ENCODE measurements around the gene HOXA6. TPM values are rescaled to one million over a fixed set of nuclear protein-coding genes. Genes with fewer than 3 reads are reported as not detected.

The HOXA6 gene
- total RNA-seq, 1 experiment from 2014 or later: not detected

DNA sequence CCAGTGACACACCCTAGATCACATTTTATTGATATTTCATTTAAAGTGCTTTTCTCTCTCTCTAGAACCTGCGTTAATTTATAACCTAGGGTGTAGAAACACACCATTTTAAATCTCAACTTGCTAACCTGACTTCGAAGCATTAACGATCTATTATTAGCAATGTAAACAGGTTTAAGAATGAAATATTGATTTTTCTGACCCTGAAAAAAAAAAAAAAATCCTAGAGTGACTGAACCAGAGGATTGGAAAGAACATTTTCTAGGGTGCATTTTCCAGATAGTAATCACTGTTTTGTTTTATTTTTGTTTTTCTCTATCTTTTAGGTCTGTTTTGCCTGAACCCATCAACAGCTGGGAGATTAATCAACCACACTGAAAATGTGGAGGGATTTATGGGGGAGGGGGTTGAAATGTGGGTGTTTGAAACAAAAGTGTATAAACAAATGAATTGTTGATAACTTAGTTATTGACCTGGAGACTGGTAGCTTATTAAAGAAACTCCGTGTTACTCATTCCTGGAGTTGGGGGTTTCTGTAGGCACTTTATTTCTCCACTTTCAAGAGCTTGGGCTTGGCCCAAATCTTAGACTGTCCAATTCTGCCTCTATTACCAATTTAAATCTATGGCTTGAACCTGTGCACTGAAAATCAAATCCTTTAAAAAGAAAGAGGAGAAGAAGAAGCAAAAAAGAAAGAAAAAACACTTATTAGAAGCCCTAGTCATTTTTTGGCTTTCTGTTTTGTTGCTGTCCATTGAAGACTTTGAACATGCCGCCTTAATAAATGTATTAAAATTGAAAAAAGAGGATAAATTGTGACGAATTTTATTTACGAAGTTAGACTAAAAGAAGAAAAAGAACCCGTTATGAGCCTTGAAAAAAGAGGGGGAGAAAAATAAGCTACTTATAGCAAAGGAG, 47.9 kb downstream of the HOXA6 start:
- no peak for DNase-seq (ENCODE audit: low spot score)
- ChIA-PET POLR2A (interaction anchor here (1.8 kb wide), 1 partner anchor 16 kb away, joined by 4 read pairs; no protein-coding TSS in a partner anchor), CTCF (interaction anchor here (1.2 to 2.3 kb wide), 4 partner anchors 9 to 80 kb away, joined by 3 to 10 read pairs (median 6); partner anchors contain the start of gene HOXA5)
- no peak overlapping the region for H3K4me3 Mint-ChIP-seq
- peaks cover 53% of the 10 kb centered on the region for H3K4me1 Mint-ChIP-seq
- no peak overlapping the region for H3K27ac Mint-ChIP-seq
- peaks cover 100% of the 10 kb centered on the region for H3K27me3 Mint-ChIP-seq (ENCODE audit: low read depth)
- TF ChIP-seq IRF2 (CRISPR knock-in tag; IDR thresholded peaks at IDR 0.05; ENCODE audit: borderline replicate concordance, low read depth): no peak
- no peak for TF ChIP-seq TP53 (CRISPR knock-in tag; IDR thresholded peaks at IDR 0.05)
- H3K9me3 Mint-ChIP-seq: no peaks in the 10 kb centered on the region
- no peak for ATAC-seq
- peaks cover 6% of the 10 kb centered on the region for H3K36me3 Mint-ChIP-seq

GRCh38 chr7:27098578-27099451, 48.8 kb downstream of the HOXA6 start:
- no peak for ATAC-seq
- no peak for DNase-seq (ENCODE audit: low spot score)
- TF ChIP-seq ZNF423 (CRISPR knock-in tag; IDR thresholded peaks at IDR 0.05): no peak
- TF ChIP-seq NFYB (CRISPR knock-in tag; conservative IDR thresholded peaks at IDR 0.05; ENCODE audit: low read depth): no peak
- TF ChIP-seq ZNF281 (CRISPR knock-in tag; IDR thresholded peaks at IDR 0.05): no peak
- TF ChIP-seq GRHL2 (CRISPR knock-in tag; IDR thresholded peaks at IDR 0.05; ENCODE audit: insufficient replicate concordance, severe bottlenecking): no peak
- TF ChIP-seq, protein P1, sequence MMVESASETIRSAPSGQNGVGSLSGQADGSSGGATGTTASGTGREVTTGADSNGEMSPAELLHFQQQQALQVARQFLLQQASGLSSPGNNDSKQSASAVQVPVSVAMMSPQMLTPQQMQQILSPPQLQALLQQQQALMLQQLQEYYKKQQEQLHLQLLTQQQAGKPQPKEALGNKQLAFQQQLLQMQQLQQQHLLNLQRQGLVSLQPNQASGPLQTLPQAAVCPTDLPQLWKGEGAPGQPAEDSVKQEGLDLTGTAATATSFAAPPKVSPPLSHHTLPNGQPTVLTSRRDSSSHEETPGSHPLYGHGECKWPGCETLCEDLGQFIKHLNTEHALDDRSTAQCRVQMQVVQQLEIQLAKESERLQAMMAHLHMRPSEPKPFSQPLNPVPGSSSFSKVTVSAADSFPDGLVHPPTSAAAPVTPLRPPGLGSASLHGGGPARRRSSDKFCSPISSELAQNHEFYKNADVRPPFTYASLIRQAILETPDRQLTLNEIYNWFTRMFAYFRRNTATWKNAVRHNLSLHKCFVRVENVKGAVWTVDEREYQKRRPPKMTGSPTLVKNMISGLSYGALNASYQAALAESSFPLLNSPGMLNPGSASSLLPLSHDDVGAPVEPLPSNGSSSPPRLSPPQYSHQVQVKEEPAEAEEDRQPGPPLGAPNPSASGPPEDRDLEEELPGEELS (CRISPR knock-in tag; IDR thresholded peaks at IDR 0.05): no peak
- TF ChIP-seq, protein P2, sequence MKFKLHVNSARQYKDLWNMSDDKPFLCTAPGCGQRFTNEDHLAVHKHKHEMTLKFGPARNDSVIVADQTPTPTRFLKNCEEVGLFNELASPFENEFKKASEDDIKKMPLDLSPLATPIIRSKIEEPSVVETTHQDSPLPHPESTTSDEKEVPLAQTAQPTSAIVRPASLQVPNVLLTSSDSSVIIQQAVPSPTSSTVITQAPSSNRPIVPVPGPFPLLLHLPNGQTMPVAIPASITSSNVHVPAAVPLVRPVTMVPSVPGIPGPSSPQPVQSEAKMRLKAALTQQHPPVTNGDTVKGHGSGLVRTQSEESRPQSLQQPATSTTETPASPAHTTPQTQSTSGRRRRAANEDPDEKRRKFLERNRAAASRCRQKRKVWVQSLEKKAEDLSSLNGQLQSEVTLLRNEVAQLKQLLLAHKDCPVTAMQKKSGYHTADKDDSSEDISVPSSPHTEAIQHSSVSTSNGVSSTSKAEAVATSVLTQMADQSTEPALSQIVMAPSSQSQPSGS (CRISPR knock-in tag; IDR thresholded peaks at IDR 0.05; ENCODE audit: borderline replicate concordance, low read depth): no peak
- no peak for TF ChIP-seq NR3C1 (CRISPR knock-in tag; conservative IDR thresholded peaks at IDR 0.05; ENCODE audit: low read depth)
- TF ChIP-seq ZNF219 (CRISPR knock-in tag; IDR thresholded peaks at IDR 0.05; ENCODE audit: borderline replicate concordance): no peak
- no peak for TF ChIP-seq NFATC4 (CRISPR knock-in tag; IDR thresholded peaks at IDR 0.05)
- TF ChIP-seq HMGA2 (CRISPR knock-in tag; IDR thresholded peaks at IDR 0.05): no peak
- TF ChIP-seq IRF2 (CRISPR knock-in tag; IDR thresholded peaks at IDR 0.05; ENCODE audit: borderline replicate concordance, low read depth): no peak
- TF ChIP-seq FOXK1 (CRISPR knock-in tag; IDR thresholded peaks at IDR 0.05): no peak
- CTCF ChIA-PET: interaction anchor here (1.0 to 2.3 kb wide), 7 partner anchors 10 to 81 kb away, joined by 3 to 10 read pairs (median 4); partner anchors contain the start of genes HOXA10 and HOXA5
- no peaks in the 10 kb centered on the region for H3K9me3 Mint-ChIP-seq
- POLR2A ChIA-PET: interaction anchor here (0.9 kb wide), 1 partner anchor 10 kb away, joined by 3 read pairs; no protein-coding TSS in a partner anchor
- H3K4me1 Mint-ChIP-seq: peaks cover 62% of the 10 kb centered on the region
- peaks cover 100% of the 10 kb centered on the region for H3K27me3 Mint-ChIP-seq (ENCODE audit: low read depth)
- no peak overlapping the region for H3K27ac Mint-ChIP-seq
- no peak overlapping the region for H3K4me3 Mint-ChIP-seq
- H3K36me3 Mint-ChIP-seq: peaks cover 6% of the 10 kb centered on the region
